T-helper 1 cell treated with Interleukin-12 subunit alpha and Interleukin-12 subunit beta and Interleukin-4 antibody, amounts not matched to agents 30 ng/mL and 1 ng/mL, for 36 hours (primary cell): ENCODE measurements around the gene EXOG. TPM values are rescaled to one million over a fixed set of nuclear protein-coding genes. Genes with fewer than 3 reads are reported as not detected.
"Not testable (repeated sequence)": the region's sequence is repeated elsewhere in the genome, so short reads cannot be mapped to it uniquely, and the experiment has no call there.

Source experiments
- intact Hi-C: fragments of 100-400 bp; cut with micrococcal nuclease; formaldehyde crosslinking; loops from one replicate; pipeline ENCODE4 v1.15.1; 2024
- total RNA-seq: library from RNA; stranded (reverse); gene quantifications from 2 replicates; pipeline ENCODE4 v1.2.3, GENCODE V29; 2022

Gene EXOG
- total RNA-seq, 1 donor from 2014 or later: 25.8 TPM

GRCh38 chr3:38560996-38561717, 65.0 kb downstream of the EXOG start:
- intact Hi-C loops: no loop called here

- intact Hi-C loops: no loop called here
Observed at GRCh38 chr3:38561746-38562466, 65.8 kb downstream of the EXOG start.

- intact Hi-C loops: no loop called here
Observed at GRCh38 chr3:38562467-38562925, 66.4 kb downstream of the EXOG start.

- intact Hi-C loops: no loop called here
Observed at GRCh38 chr3:38563070-38563885, 67.1 kb downstream of the EXOG start.

- intact Hi-C loops: no loop called here
Observed at GRCh38 chr3:38563886-38564270, 67.7 kb downstream of the EXOG start.

- intact Hi-C loops: no loop called here
Observed at GRCh38 chr3:38564631-38565338, 68.6 kb downstream of the EXOG start.

- intact Hi-C loops: no loop called here
Observed at GRCh38 chr3:38565339-38566214, 69.4 kb downstream of the EXOG start.

- intact Hi-C loops: no loop called here
Observed at GRCh38 chr3:38566215-38566528, 70.0 kb downstream of the EXOG start.

GRCh38 chr3:38566794-38567193, 70.7 kb downstream of the EXOG start:
- intact Hi-C loops: not testable (repeated sequence)

- intact Hi-C loops: no loop called here
Observed at GRCh38 chr3:38567498-38567897, 71.4 kb downstream of the EXOG start.

GRCh38 chr3:38573111-38573510, 77.0 kb downstream of the EXOG start:
- intact Hi-C loops: no loop called here

GRCh38 chr3:38573556-38573955, 77.4 kb downstream of the EXOG start:
- intact Hi-C loops: no loop called here

GRCh38 chr3:38574411-38575278, 78.5 kb downstream of the EXOG start:
- intact Hi-C loops: no loop called here

GRCh38 chr3:38575279-38575843, 79.2 kb downstream of the EXOG start:
- intact Hi-C loops: no loop called here

Other genes with a start within 250 kb of the EXOG start
- 0.71 and 0.78 TPM in 2 replicates for gene SLC22A13, start 230.5 kb upstream of the EXOG start, total RNA-seq
- gene SLC22A14, start 214.0 kb upstream of the EXOG start, total RNA-seq: not detected in 2 replicates
- gene XYLB, start 149.6 kb upstream of the EXOG start, total RNA-seq: 3.5 and 5.0 TPM in 2 replicates
- 6.4 and 7.5 TPM in 2 replicates for gene ACVR2B, start 42.5 kb upstream of the EXOG start, total RNA-seq
- gene SCN5A, start 153.3 kb downstream of the EXOG start, total RNA-seq: not detected in 2 replicates